ENCODE results near the gene RUNX2. TPM values are rescaled to one million over a fixed set of nuclear protein-coding genes. Genes with fewer than 3 reads are reported as not detected.

Gene RUNX2
- polyA plus RNA-seq, 1 donor from 2014 or later, result not detected

DNA sequence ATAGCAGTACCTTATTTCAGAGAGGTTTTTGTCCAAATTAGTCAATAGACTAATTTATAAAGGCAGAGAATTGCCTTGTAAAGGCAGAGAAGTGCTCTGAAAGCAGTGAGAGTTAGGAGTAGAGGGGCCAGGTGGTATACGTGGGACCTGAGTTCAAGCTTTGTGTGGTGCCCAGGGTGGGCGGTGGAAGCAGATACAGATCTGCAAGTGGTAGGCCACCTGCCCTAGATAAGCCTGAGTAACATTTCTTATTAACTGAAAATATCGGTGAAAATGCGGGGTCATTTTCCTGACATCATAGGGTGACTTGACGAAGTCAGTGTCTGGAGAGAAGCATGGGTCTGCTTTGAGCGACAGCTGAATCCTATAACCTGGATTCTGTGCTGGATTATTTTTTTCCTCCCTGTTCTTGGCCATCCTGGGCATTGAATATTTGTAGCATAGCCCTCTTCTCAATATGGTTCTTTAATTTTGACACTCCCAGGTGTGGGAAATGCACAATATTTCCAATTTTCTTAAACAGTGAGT is 111.8 kb downstream of the RUNX2 start:
- no peaks in the 10 kb centered on the region for H3F3A ChIP-seq (ENCODE audit: insufficient read depth, low read length, poor library complexity, severe bottlenecking)
- no peaks in the 10 kb centered on the region for H3K36me3 ChIP-seq (ENCODE audit: insufficient read depth, low read length)
- no peak overlapping the region for H3K9ac ChIP-seq (ENCODE audit: low read length)
- no peak overlapping the region for H3K4me3 ChIP-seq (ENCODE audit: low read length)
- H3K27me3 ChIP-seq (ENCODE audit: insufficient read depth, low read depth, low read length), result no peaks in the 10 kb centered on the region
- TF ChIP-seq MXI1 (conservative IDR thresholded peaks at IDR 0.05; ENCODE audit: poor library complexity, severe bottlenecking) (no peak), TAF1 (IDR thresholded peaks at IDR 0.05; ENCODE audit: low read depth) (no peak), RAD21 (conservative IDR thresholded peaks at IDR 0.05) (no peak), POLR2AphosphoS5 (IDR thresholded peaks at IDR 0.05) (no peak), EP300 (conservative IDR thresholded peaks at IDR 0.05; ENCODE audit: poor library complexity, severe bottlenecking) (no peak), SMC3 (conservative IDR thresholded peaks at IDR 0.05; ENCODE audit: poor library complexity) (no peak), EZH2 (IDR thresholded peaks at IDR 0.05; ENCODE audit: borderline replicate concordance, insufficient read depth, low read length, poor library complexity, severe bottlenecking) (no peak)
- TF ChIP-seq, protein P1, sequence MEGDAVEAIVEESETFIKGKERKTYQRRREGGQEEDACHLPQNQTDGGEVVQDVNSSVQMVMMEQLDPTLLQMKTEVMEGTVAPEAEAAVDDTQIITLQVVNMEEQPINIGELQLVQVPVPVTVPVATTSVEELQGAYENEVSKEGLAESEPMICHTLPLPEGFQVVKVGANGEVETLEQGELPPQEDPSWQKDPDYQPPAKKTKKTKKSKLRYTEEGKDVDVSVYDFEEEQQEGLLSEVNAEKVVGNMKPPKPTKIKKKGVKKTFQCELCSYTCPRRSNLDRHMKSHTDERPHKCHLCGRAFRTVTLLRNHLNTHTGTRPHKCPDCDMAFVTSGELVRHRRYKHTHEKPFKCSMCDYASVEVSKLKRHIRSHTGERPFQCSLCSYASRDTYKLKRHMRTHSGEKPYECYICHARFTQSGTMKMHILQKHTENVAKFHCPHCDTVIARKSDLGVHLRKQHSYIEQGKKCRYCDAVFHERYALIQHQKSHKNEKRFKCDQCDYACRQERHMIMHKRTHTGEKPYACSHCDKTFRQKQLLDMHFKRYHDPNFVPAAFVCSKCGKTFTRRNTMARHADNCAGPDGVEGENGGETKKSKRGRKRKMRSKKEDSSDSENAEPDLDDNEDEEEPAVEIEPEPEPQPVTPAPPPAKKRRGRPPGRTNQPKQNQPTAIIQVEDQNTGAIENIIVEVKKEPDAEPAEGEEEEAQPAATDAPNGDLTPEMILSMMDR (IDR thresholded peaks at IDR 0.05; ENCODE audit: poor library complexity, severe bottlenecking), result no peak
- TF ChIP-seq, protein P2, sequence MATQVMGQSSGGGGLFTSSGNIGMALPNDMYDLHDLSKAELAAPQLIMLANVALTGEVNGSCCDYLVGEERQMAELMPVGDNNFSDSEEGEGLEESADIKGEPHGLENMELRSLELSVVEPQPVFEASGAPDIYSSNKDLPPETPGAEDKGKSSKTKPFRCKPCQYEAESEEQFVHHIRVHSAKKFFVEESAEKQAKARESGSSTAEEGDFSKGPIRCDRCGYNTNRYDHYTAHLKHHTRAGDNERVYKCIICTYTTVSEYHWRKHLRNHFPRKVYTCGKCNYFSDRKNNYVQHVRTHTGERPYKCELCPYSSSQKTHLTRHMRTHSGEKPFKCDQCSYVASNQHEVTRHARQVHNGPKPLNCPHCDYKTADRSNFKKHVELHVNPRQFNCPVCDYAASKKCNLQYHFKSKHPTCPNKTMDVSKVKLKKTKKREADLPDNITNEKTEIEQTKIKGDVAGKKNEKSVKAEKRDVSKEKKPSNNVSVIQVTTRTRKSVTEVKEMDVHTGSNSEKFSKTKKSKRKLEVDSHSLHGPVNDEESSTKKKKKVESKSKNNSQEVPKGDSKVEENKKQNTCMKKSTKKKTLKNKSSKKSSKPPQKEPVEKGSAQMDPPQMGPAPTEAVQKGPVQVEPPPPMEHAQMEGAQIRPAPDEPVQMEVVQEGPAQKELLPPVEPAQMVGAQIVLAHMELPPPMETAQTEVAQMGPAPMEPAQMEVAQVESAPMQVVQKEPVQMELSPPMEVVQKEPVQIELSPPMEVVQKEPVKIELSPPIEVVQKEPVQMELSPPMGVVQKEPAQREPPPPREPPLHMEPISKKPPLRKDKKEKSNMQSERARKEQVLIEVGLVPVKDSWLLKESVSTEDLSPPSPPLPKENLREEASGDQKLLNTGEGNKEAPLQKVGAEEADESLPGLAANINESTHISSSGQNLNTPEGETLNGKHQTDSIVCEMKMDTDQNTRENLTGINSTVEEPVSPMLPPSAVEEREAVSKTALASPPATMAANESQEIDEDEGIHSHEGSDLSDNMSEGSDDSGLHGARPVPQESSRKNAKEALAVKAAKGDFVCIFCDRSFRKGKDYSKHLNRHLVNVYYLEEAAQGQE (IDR thresholded peaks at IDR 0.05; ENCODE audit: borderline replicate concordance), result no peak
- no peaks in the 10 kb centered on the region for H3K9me2 ChIP-seq (ENCODE audit: insufficient read depth, low read length)
- H4K20me1 ChIP-seq (ENCODE audit: insufficient read depth), result no peaks in the 10 kb centered on the region
- no peak overlapping the region for H2AFZ ChIP-seq (ENCODE audit: low read depth, low read length)
- no peak overlapping the region for H3K4me2 ChIP-seq (ENCODE audit: low read length)
- no peak overlapping the region for H3K27ac ChIP-seq (ENCODE audit: low read length)
- no peaks in the 10 kb centered on the region for H3K9me3 ChIP-seq (ENCODE audit: low read length)
- H3K79me2 ChIP-seq (replicated peaks; ENCODE audit: insufficient read depth, low read length), result no peaks in the 10 kb centered on the region

DNA sequence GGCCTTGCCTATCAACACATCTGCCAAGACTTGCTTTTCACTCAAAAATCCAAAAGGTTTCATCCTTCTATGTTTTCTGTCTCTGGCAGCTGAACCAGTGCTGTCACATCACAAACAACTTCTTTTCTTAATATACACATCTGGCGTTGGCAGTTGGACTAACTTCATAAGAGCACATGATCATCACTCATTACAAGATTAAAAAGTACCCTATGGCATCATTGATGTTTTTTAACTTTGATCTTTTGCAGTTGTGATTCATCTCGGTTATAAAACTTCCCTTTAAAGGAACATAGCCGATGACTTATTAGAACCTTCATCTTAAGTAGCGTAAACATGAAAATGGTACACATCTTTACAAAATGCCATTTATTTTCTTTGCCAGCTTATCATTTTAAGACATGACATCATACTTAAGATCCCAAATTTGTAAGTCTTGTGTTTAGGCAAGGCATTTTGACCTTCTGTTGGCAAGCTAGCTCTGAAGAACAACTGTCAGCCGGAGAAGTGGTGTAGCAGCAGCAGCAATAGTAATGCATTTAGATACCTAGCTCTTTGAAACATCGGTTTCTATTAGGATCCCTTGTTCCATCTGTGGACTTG is 113.8 kb downstream of the RUNX2 start:
- no peaks in the 10 kb centered on the region for H3K36me3 ChIP-seq (ENCODE audit: insufficient read depth, low read length)
- no peak overlapping the region for H3K9ac ChIP-seq (ENCODE audit: low read length)
- H3K4me3 ChIP-seq (ENCODE audit: low read length), result no peak overlapping the region
- H3K79me2 ChIP-seq (replicated peaks; ENCODE audit: insufficient read depth, low read length), result no peaks in the 10 kb centered on the region
- no peak for TF ChIP-seq EZH2 (IDR thresholded peaks at IDR 0.05; ENCODE audit: borderline replicate concordance, insufficient read depth, low read length, poor library complexity, severe bottlenecking)
- TF ChIP-seq EP300 (conservative IDR thresholded peaks at IDR 0.05; ENCODE audit: poor library complexity, severe bottlenecking), result no peak
- TF ChIP-seq, protein P1 (IDR thresholded peaks at IDR 0.05; ENCODE audit: poor library complexity, severe bottlenecking), result no peak
- no peak for TF ChIP-seq SMC3 (conservative IDR thresholded peaks at IDR 0.05; ENCODE audit: poor library complexity)
- no peak for TF ChIP-seq RAD21 (conservative IDR thresholded peaks at IDR 0.05)
- no peak for TF ChIP-seq TAF1 (IDR thresholded peaks at IDR 0.05; ENCODE audit: low read depth)
- no peak for TF ChIP-seq MXI1 (conservative IDR thresholded peaks at IDR 0.05; ENCODE audit: poor library complexity, severe bottlenecking)
- TF ChIP-seq, protein P2 (IDR thresholded peaks at IDR 0.05; ENCODE audit: borderline replicate concordance), result no peak
- TF ChIP-seq POLR2AphosphoS5 (IDR thresholded peaks at IDR 0.05), result no peak
- H3K9me3 ChIP-seq (ENCODE audit: low read length), result no peaks in the 10 kb centered on the region
- no peak overlapping the region for H2AFZ ChIP-seq (ENCODE audit: low read depth, low read length)
- H3K4me2 ChIP-seq (ENCODE audit: low read length), result no peak overlapping the region
- H3K27ac ChIP-seq (ENCODE audit: low read length), result no peak overlapping the region
- no peaks in the 10 kb centered on the region for H3F3A ChIP-seq (ENCODE audit: insufficient read depth, low read length, poor library complexity, severe bottlenecking)
- no peaks in the 10 kb centered on the region for H3K27me3 ChIP-seq (ENCODE audit: insufficient read depth, low read depth, low read length)
- H3K9me2 ChIP-seq (ENCODE audit: insufficient read depth, low read length), result no peaks in the 10 kb centered on the region
- no peaks in the 10 kb centered on the region for H4K20me1 ChIP-seq (ENCODE audit: insufficient read depth)
